Activated CD4-positive, alpha-beta T cell treated with anti-CD3 and anti-CD28 coated beads, Interleukin-2, amount 10 ng/mL, durations not matched to agents 24 days and 14 days (primary cell): ENCODE data around the gene ANKS1B. TPM values are rescaled to one million over a fixed set of nuclear protein-coding genes. Genes with fewer than 3 reads are reported as not detected.

Source experiments
- DNase-seq: peaks from one replicate; pipeline ENCODE4 v3.0.0; 2022
- H3K27ac Mint-ChIP-seq: one replicate; pipeline ENCODE4 v1.8.0; 2022; ENCODE audit warnings: mild to moderate bottlenecking, mixed read lengths
- H3K27me3 Mint-ChIP-seq: one replicate; pipeline ENCODE4 v1.8.0; 2022; ENCODE audit warnings: mixed read lengths
- H3K36me3 Mint-ChIP-seq: one replicate; pipeline ENCODE4 v1.8.0; 2022; ENCODE audit warnings: low read depth, mild to moderate bottlenecking, mixed read lengths
- H3K4me1 Mint-ChIP-seq: one replicate; pipeline ENCODE4 v1.8.0; 2021; ENCODE audit warnings: mixed read lengths
- H3K4me3 Mint-ChIP-seq: one replicate; pipeline ENCODE4 v1.8.0; 2022; ENCODE audit warnings: mild to moderate bottlenecking, moderate library complexity, mixed read lengths
- H3K9me3 Mint-ChIP-seq: one replicate; pipeline ENCODE4 v1.8.0; 2021; ENCODE audit warnings: mixed read lengths
- intact Hi-C: fragments of 100-400 bp; cut with micrococcal nuclease; formaldehyde crosslinking; loops from one replicate; pipeline ENCODE4 v1.15.1; 2023
- total RNA-seq: library from RNA; stranded (reverse); gene quantifications from 2 replicates; pipeline ENCODE4 v1.2.3, GENCODE V29; 2022

ANKS1B gene
- total RNA-seq, 1 donor from 2014 or later, result 1.5 TPM

- Mint-ChIP-seq H3K36me3 (no peaks in the 10 kb centered on the region), H3K27ac (no peak overlapping the region), H3K9me3 (no peaks in the 10 kb centered on the region), H3K4me3 (no peak overlapping the region), H3K27me3 (no peaks in the 10 kb centered on the region), H3K4me1 (no peaks in the 10 kb centered on the region)
- DNase-seq, result no peak
- intact Hi-C loops, result no loop called here
These were observed 276.9 kb downstream of the ANKS1B start for GRCh38 chr12:99707883-99708282.

GRCh38 chr12:99706736-99707473 is 277.8 kb downstream of the ANKS1B start:
- Mint-ChIP-seq H3K27me3 (no peaks in the 10 kb centered on the region), H3K27ac (no peak overlapping the region), H3K4me3 (no peak overlapping the region), H3K9me3 (no peaks in the 10 kb centered on the region), H3K36me3 (no peaks in the 10 kb centered on the region), H3K4me1 (no peaks in the 10 kb centered on the region)
- intact Hi-C loops, result no loop called here
- no peak for DNase-seq

GRCh38 chr12:99704458-99704857 is 280.3 kb downstream of the ANKS1B start:
- Mint-ChIP-seq H3K9me3 (no peaks in the 10 kb centered on the region), H3K4me3 (no peak overlapping the region), H3K27ac (no peak overlapping the region), H3K4me1 (no peaks in the 10 kb centered on the region), H3K36me3 (no peaks in the 10 kb centered on the region), H3K27me3 (no peaks in the 10 kb centered on the region)
- DNase-seq, result no peak
- intact Hi-C loops, result no loop called here

GRCh38 chr12:99704036-99704435 is 280.7 kb downstream of the ANKS1B start:
- no peaks in the 10 kb centered on the region for H3K4me1 Mint-ChIP-seq

GRCh38 chr12:99700032-99700431 is 284.7 kb downstream of the ANKS1B start:
- H3K9me3 Mint-ChIP-seq, result no peaks in the 10 kb centered on the region
- intact Hi-C loops, result no loop called here
- no peak for DNase-seq
- H3K36me3 Mint-ChIP-seq, result no peaks in the 10 kb centered on the region
- no peak overlapping the region for H3K27ac Mint-ChIP-seq
- H3K4me3 Mint-ChIP-seq, result no peak overlapping the region
- no peaks in the 10 kb centered on the region for H3K27me3 Mint-ChIP-seq
- H3K4me1 Mint-ChIP-seq, result no peaks in the 10 kb centered on the region

More at GRCh38 chr12:99704036-99704435, 280.7 kb downstream of the ANKS1B start:
- Mint-ChIP-seq H3K9me3 (no peaks in the 10 kb centered on the region), H3K27ac (no peak overlapping the region), H3K27me3 (no peaks in the 10 kb centered on the region), H3K4me3 (no peak overlapping the region), H3K36me3 (no peaks in the 10 kb centered on the region)
- intact Hi-C loops, result no loop called here
- no peak for DNase-seq

GRCh38 chr12:99695050-99695449 is 289.7 kb downstream of the ANKS1B start:
- intact Hi-C loops, result no loop called here

GRCh38 chr12:99686142-99686541 is 298.6 kb downstream of the ANKS1B start:
- Mint-ChIP-seq H3K9me3 (no peaks in the 10 kb centered on the region), H3K27me3 (no peaks in the 10 kb centered on the region), H3K36me3 (no peaks in the 10 kb centered on the region), H3K27ac (no peak overlapping the region), H3K4me1 (no peaks in the 10 kb centered on the region), H3K4me3 (no peak overlapping the region)
- intact Hi-C loops, result no loop called here
- no peak for DNase-seq

More at GRCh38 chr12:99695050-99695449, 289.7 kb downstream of the ANKS1B start:
- Mint-ChIP-seq H3K36me3 (no peaks in the 10 kb centered on the region), H3K27ac (no peak overlapping the region), H3K9me3 (no peaks in the 10 kb centered on the region), H3K4me1 (no peaks in the 10 kb centered on the region), H3K4me3 (no peak overlapping the region), H3K27me3 (no peaks in the 10 kb centered on the region)
- no peak for DNase-seq

GRCh38 chr12:99680276-99680675 is 304.5 kb downstream of the ANKS1B start:
- Mint-ChIP-seq H3K4me1 (no peaks in the 10 kb centered on the region), H3K27ac (no peak overlapping the region), H3K36me3 (no peaks in the 10 kb centered on the region), H3K27me3 (no peaks in the 10 kb centered on the region), H3K4me3 (no peak overlapping the region), H3K9me3 (no peaks in the 10 kb centered on the region)
- DNase-seq, result no peak
- intact Hi-C loops, result no loop called here

- no peak for DNase-seq
- Mint-ChIP-seq H3K4me1 (no peaks in the 10 kb centered on the region), H3K27me3 (no peaks in the 10 kb centered on the region), H3K4me3 (no peak overlapping the region), H3K36me3 (no peaks in the 10 kb centered on the region), H3K27ac (no peak overlapping the region), H3K9me3 (no peaks in the 10 kb centered on the region)
- intact Hi-C loops, result no loop called here
These were observed 314.1 kb downstream of the ANKS1B start for GRCh38 chr12:99670635-99671034.

GRCh38 chr12:99658671-99659349 is 325.9 kb downstream of the ANKS1B start:
- DNase-seq, result no peak
- Mint-ChIP-seq H3K36me3 (no peaks in the 10 kb centered on the region), H3K27ac (no peak overlapping the region), H3K9me3 (no peaks in the 10 kb centered on the region), H3K4me3 (no peak overlapping the region), H3K27me3 (no peaks in the 10 kb centered on the region), H3K4me1 (no peaks in the 10 kb centered on the region)
- intact Hi-C loops, result no loop called here

- Mint-ChIP-seq H3K4me3 (no peak overlapping the region), H3K4me1 (no peaks in the 10 kb centered on the region), H3K9me3 (no peaks in the 10 kb centered on the region), H3K27ac (no peak overlapping the region), H3K27me3 (no peaks in the 10 kb centered on the region), H3K36me3 (no peaks in the 10 kb centered on the region)
- intact Hi-C loops, result no loop called here
- no peak for DNase-seq
These were observed 335.2 kb downstream of the ANKS1B start for GRCh38 chr12:99649551-99649950.

GRCh38 chr12:99648183-99648582 is 336.6 kb downstream of the ANKS1B start:
- Mint-ChIP-seq H3K36me3 (no peaks in the 10 kb centered on the region), H3K27ac (no peak overlapping the region), H3K27me3 (no peaks in the 10 kb centered on the region), H3K4me3 (no peak overlapping the region), H3K9me3 (no peaks in the 10 kb centered on the region), H3K4me1 (no peaks in the 10 kb centered on the region)
- intact Hi-C loops, result no loop called here
- no peak for DNase-seq

GRCh38 chr12:99647453-99647852 is 337.3 kb downstream of the ANKS1B start, which contains the start of gene GARIN6:
Gene GARIN6, plus strand, starts transcription at chr12:99647753. Its CDS starts 422 bp downstream, at chr12:99648175.
- H3K4me1 Mint-ChIP-seq, result no peaks in the 10 kb centered on the region
- no peaks in the 10 kb centered on the region for H3K27me3 Mint-ChIP-seq
- intact Hi-C loops, result no loop called here
- H3K4me3 Mint-ChIP-seq, result no peak within 1 kb of the TSS
- no peak for DNase-seq
- H3K27ac Mint-ChIP-seq, result no peak within 1 kb of the TSS
- H3K9me3 Mint-ChIP-seq, result no peaks in the 10 kb centered on the region
- no peaks in the 10 kb centered on the region for H3K36me3 Mint-ChIP-seq

GRCh38 chr12:99644629-99645028 is 340.1 kb downstream of the ANKS1B start:
- Mint-ChIP-seq H3K27ac (no peak overlapping the region), H3K27me3 (no peaks in the 10 kb centered on the region), H3K9me3 (no peaks in the 10 kb centered on the region), H3K4me1 (no peaks in the 10 kb centered on the region), H3K36me3 (no peaks in the 10 kb centered on the region), H3K4me3 (no peak overlapping the region)
- intact Hi-C loops, result no loop called here
- DNase-seq, result no peak
